ENCODE measurements around the gene COL5A1. TPM values are rescaled to one million over a fixed set of nuclear protein-coding genes. Genes with fewer than 3 reads are reported as not detected.

COL5A1 gene
- total and polyA plus RNA-seq, 2 experiments from 2014 or later = 2.5 to 13.1 TPM

- H3K27ac Mint-ChIP-seq = no peak overlapping the region
- Histone ChIP-seq H4K20me1 (replicated peaks; ENCODE audit: insufficient read depth) (no peaks in the 10 kb centered on the region), H3K4me3 (no peak overlapping the region), H3K9me2 (ENCODE audit: insufficient read depth) (no peaks in the 10 kb centered on the region), H3F3A (replicated peaks; ENCODE audit: low read depth) (no peaks in the 10 kb centered on the region), H3K27ac (ENCODE audit: low read depth) (no peak overlapping the region), H3K4me1 (ENCODE audit: insufficient read depth) (no peaks in the 10 kb centered on the region), H3K36me3 (ENCODE audit: insufficient read depth) (no peaks in the 10 kb centered on the region), H2AFZ (no peak overlapping the region), H3K79me2 (replicated peaks; ENCODE audit: insufficient read depth) (no peaks in the 10 kb centered on the region), H3K4me2 (no peak overlapping the region), H3K27me3 (ENCODE audit: insufficient read depth) (no peaks in the 10 kb centered on the region)
- H3K4me1 Mint-ChIP-seq = no peaks in the 10 kb centered on the region
- TF ChIP-seq JUNB (IDR thresholded peaks at IDR 0.05; ENCODE audit: unreplicated experiment) = no peak
- TF ChIP-seq EZH2 (IDR thresholded peaks at IDR 0.05; ENCODE audit: low read depth, unreplicated experiment) = no peak
- TF ChIP-seq NANOG (IDR thresholded peaks at IDR 0.05; ENCODE audit: borderline replicate concordance) = no peak
- no peak for TF ChIP-seq ETS1 (IDR thresholded peaks at IDR 0.05)
- TF ChIP-seq EZH2phosphoT487 (IDR thresholded peaks at IDR 0.05; ENCODE audit: unreplicated experiment) = no peak
- TF ChIP-seq ZNF331 (CRISPR knock-in tag; IDR thresholded peaks at IDR 0.05; ENCODE audit: low read depth) = no peak
- TF ChIP-seq STAT1 (IDR thresholded peaks at IDR 0.05; ENCODE audit: unreplicated experiment) = no peak
- TF ChIP-seq ZNF114 (CRISPR knock-in tag; IDR thresholded peaks at IDR 0.05) = no peak
- no peak for TF ChIP-seq CTCF (conservative IDR thresholded peaks at IDR 0.05; ENCODE audit: low read depth in 2 of 2)
- TF ChIP-seq, protein P1, sequence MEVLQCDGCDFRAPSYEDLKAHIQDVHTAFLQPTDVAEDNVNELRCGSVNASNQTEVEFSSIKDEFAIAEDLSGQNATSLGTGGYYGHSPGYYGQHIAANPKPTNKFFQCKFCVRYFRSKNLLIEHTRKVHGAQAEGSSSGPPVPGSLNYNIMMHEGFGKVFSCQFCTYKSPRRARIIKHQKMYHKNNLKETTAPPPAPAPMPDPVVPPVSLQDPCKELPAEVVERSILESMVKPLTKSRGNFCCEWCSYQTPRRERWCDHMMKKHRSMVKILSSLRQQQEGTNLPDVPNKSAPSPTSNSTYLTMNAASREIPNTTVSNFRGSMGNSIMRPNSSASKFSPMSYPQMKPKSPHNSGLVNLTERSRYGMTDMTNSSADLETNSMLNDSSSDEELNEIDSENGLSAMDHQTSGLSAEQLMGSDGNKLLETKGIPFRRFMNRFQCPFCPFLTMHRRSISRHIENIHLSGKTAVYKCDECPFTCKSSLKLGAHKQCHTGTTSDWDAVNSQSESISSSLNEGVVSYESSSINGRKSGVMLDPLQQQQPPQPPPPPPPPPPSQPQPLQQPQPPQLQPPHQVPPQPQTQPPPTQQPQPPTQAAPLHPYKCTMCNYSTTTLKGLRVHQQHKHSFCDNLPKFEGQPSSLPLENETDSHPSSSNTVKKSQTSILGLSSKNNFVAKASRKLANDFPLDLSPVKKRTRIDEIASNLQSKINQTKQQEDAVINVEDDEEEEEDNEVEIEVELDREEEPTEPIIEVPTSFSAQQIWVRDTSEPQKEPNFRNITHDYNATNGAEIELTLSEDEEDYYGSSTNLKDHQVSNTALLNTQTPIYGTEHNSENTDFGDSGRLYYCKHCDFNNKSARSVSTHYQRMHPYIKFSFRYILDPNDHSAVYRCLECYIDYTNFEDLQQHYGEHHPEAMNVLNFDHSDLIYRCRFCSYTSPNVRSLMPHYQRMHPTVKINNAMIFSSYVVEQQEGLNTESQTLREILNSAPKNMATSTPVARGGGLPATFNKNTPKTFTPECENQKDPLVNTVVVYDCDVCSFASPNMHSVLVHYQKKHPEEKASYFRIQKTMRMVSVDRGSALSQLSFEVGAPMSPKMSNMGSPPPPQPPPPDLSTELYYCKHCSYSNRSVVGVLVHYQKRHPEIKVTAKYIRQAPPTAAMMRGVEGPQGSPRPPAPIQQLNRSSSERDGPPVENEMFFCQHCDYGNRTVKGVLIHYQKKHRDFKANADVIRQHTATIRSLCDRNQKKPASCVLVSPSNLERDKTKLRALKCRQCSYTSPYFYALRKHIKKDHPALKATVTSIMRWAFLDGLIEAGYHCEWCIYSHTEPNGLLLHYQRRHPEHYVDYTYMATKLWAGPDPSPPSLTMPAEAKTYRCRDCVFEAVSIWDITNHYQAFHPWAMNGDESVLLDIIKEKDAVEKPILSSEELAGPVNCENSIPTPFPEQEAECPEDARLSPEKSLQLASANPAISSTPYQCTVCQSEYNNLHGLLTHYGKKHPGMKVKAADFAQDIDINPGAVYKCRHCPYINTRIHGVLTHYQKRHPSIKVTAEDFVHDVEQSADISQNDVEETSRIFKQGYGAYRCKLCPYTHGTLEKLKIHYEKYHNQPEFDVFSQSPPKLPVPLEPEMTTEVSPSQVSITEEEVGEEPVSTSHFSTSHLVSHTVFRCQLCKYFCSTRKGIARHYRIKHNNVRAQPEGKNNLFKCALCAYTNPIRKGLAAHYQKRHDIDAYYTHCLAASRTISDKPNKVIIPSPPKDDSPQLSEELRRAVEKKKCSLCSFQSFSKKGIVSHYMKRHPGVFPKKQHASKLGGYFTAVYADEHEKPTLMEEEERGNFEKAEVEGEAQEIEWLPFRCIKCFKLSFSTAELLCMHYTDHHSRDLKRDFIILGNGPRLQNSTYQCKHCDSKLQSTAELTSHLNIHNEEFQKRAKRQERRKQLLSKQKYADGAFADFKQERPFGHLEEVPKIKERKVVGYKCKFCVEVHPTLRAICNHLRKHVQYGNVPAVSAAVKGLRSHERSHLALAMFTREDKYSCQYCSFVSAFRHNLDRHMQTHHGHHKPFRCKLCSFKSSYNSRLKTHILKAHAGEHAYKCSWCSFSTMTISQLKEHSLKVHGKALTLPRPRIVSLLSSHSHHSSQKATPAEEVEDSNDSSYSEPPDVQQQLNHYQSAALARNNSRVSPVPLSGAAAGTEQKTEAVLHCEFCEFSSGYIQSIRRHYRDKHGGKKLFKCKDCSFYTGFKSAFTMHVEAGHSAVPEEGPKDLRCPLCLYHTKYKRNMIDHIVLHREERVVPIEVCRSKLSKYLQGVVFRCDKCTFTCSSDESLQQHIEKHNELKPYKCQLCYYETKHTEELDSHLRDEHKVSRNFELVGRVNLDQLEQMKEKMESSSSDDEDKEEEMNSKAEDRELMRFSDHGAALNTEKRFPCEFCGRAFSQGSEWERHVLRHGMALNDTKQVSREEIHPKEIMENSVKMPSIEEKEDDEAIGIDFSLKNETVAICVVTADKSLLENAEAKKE (CRISPR knock-in tag; IDR thresholded peaks at IDR 0.05) = no peak
- TF ChIP-seq CREB1 (CRISPR knock-in tag; IDR thresholded peaks at IDR 0.05; ENCODE audit: low read depth) = no peak
- TF ChIP-seq POLR2AphosphoS5 (IDR thresholded peaks at IDR 0.05; ENCODE audit: low read depth) = no peak
- ATAC-seq (no peak), DNase-seq (ENCODE audit: low spot score) (no peak)
- peaks cover 2% of the 10 kb centered on the region for H3K27me3 Mint-ChIP-seq (ENCODE audit: insufficient read depth, low read depth, poor library complexity)
- peaks cover 8% of the 10 kb centered on the region; the same call in 1 of the 3 replicates for H3K36me3 Mint-ChIP-seq (ENCODE audit: low read depth)
- H3K9me3 Mint-ChIP-seq = peaks cover 14% of the 10 kb centered on the region
- no peak overlapping the region for H3K4me3 Mint-ChIP-seq
Measured at GRCh38 chr9:134607971-134608370, 33.6 kb upstream of the COL5A1 start.

Data from GM23338 (cell line).